Brain microvascular endothelial cell (primary cell): ENCODE measurements around the gene MBTPS1.

Experiments used
- DNase-seq: peaks from one replicate; pipeline ENCODE4 v3.0.0-alpha.2; 2020
- H3K27ac ChIP-seq: fragments of 250-450 bp; sonication (Bioruptor Pico); 2 replicates; pipeline ENCODE4 v1.5.1; 2020; ENCODE audit warnings: mild to moderate bottlenecking, moderate library complexity
- H3K27me3 ChIP-seq: fragments of 250-450 bp; sonication (Bioruptor Pico); replicated peaks from 2 replicates; pipeline ENCODE4 v1.5.1; 2020; ENCODE audit warnings: mild to moderate bottlenecking
- H3K36me3 ChIP-seq: fragments of 250-450 bp; sonication (Bioruptor Pico); replicated peaks from 2 replicates; pipeline ENCODE4 v1.5.1; 2020; ENCODE audit warnings: mild to moderate bottlenecking
- H3K4me3 ChIP-seq: 2 replicates; pipeline ENCODE4 v1.5.1; 2011; ENCODE audit warnings: low read depth, mild to moderate bottlenecking, control low read depth, low read length, moderate library complexity
- in situ Hi-C: cut with HindIII; loops from 2 replicates; pipeline ENCODE4 v1.10.0; 2017; ENCODE audit warnings: low sequenced_read_pairs, low pct_ligation_motif_present
- TF ChIP-seq, protein P1 (sequence below): IDR thresholded peaks from 2 replicates; pipeline ENCODE4 v1.5.1; 2011; ENCODE audit warnings: low read depth, mild to moderate bottlenecking, moderate library complexity, low read length, control low read depth, inconsistent platforms; ENCODE audit errors: missing control alignments

Gene MBTPS1

DNA sequence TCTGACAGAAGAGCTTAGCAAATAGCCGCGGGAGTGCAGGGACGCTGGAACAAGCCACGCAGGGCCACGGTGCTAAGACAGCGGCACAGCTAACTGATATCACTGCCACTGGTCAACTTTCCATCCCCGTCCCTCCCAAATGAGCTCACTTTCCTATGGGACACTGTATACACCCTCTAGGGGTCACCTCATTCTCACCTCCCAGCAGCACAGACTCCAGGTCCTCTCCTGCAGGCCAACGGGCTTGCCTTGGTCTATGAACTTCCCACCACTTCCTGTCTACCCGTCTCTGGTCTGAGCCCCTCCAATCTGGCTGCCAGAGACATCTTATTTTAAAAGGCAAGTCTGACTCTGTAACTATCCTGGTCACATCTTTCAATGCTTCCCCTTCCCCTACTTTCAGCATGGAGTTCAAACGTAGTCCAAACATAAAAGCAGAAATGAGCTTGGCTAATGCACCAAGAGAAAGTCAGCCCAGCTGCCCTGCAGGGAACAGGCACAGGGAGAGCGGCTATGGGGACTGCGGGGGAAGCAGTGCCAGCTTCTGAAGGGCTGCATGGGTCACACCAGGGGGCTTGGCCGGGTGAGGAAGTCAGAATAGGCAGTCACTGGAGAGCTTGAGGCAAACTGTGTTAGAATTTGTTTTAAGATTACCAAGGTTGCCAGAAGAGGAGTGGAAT lies 47.8 kb downstream of the MBTPS1 start:
- TF ChIP-seq, protein P1, sequence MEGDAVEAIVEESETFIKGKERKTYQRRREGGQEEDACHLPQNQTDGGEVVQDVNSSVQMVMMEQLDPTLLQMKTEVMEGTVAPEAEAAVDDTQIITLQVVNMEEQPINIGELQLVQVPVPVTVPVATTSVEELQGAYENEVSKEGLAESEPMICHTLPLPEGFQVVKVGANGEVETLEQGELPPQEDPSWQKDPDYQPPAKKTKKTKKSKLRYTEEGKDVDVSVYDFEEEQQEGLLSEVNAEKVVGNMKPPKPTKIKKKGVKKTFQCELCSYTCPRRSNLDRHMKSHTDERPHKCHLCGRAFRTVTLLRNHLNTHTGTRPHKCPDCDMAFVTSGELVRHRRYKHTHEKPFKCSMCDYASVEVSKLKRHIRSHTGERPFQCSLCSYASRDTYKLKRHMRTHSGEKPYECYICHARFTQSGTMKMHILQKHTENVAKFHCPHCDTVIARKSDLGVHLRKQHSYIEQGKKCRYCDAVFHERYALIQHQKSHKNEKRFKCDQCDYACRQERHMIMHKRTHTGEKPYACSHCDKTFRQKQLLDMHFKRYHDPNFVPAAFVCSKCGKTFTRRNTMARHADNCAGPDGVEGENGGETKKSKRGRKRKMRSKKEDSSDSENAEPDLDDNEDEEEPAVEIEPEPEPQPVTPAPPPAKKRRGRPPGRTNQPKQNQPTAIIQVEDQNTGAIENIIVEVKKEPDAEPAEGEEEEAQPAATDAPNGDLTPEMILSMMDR, result no peak
- no peak for DNase-seq
- H3K27me3 ChIP-seq, result no peaks in the 10 kb centered on the region
- H3K4me3 ChIP-seq, result no peak overlapping the region
- H3K36me3 ChIP-seq, result peaks cover 50% of the 10 kb centered on the region
- H3K27ac ChIP-seq, result no peak overlapping the region
- in situ Hi-C loops, result no loop called here

DNA sequence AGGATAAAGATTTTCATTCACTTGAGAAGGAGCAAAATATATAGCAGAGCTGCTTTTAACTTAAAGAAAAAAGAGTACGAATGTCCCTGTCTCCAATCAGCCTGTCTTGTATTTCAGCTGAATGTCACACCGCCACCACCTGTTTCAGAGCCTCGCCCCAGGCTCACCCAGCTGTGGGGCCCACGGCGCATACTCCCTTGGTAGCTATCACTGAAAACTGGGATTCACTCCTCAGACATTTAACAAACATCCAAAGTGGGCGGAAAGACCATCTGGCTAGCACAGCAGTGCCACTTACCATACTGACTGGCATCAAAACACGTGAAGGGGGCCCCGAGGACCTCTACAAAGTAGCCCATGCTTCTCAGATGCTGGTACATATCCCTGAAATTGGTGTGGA lies 48.7 kb downstream of the MBTPS1 start:
- H3K36me3 ChIP-seq, result peaks cover 48% of the 10 kb centered on the region
- DNase-seq, result no peak
- TF ChIP-seq, protein P1, result no peak
- in situ Hi-C loops, result no loop called here
- H3K27ac ChIP-seq, result no peak overlapping the region
- H3K27me3 ChIP-seq, result no peaks in the 10 kb centered on the region
- H3K4me3 ChIP-seq, result no peak overlapping the region

DNA sequence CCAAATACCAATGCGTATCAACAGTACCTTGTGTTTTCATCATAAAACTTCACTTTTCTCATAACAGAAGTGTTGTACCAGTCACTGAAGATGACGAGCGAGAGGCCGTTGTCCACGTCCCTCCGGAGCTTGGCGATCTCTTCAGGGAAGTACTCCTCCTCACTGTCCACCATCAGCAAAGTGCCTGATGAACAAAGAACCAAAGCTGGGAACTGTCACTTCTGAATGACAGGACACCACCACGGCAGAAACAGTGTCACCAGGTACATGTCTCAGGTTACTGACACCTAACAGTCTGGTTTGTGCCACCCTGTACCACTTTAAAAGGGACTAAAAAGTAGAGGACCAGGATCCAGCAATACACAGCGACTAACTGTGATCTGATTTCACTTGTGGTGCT lies 49.1 kb downstream of the MBTPS1 start:
- in situ Hi-C loops, result no loop called here
- Histone ChIP-seq H3K4me3 (no peak overlapping the region), H3K27me3 (no peaks in the 10 kb centered on the region), H3K27ac (no peak overlapping the region), H3K36me3 (peaks cover 46% of the 10 kb centered on the region)
- TF ChIP-seq, protein P1, result no peak
- no peak for DNase-seq

DNA sequence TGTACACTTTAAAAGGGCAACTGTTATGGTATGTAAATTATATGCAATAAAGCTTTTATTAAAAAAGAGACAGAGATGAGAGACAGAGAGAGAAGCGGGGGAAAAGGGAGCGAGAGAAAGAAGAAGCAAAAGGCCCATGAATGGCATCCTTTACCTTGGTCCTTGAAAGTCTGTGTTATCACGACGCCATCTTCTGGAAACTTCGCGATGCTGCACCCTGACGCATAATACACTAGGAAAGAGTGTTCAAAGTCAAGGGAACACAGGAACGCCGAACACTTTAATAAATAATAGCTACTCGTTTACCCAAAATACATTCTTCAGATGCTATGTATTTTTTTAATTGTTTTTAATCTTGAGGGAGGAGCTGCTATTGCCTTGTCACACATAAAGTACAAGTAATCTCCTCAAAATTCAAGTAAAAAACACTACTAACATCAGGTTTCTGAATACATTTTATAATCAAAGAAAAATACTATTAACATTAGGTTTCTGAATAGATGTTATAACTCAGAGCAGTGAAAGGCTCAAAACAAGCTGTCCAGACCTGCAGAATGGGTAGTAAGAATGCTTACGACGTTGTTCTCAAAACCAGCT lies 51.1 kb downstream of the MBTPS1 start:
- peak; percentile 61 for DNase-seq
- in situ Hi-C loops, result no loop called here

DNA sequence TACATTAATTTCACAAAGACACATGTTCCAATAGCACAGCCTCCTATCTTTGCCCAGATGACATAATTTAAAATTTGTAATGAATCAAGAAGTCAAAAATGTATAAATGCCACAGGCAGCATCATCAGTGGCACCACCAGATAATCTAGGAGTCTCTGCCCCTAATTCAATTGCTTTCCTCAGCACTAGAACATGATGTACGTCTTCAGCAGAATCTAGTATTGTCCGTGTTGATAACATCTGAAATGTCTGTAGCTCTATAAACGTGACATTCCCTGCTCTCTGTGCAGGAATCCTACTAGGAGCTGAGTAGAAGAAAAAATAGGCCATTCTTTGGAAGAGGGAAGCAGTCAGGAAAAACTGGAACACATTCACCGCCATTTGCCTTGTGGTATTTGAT lies 52.8 kb downstream of the MBTPS1 start:
- no peak for DNase-seq
- Histone ChIP-seq H3K27me3 (no peaks in the 10 kb centered on the region), H3K36me3 (peaks cover 60% of the 10 kb centered on the region), H3K27ac (no peak overlapping the region), H3K4me3 (no peak overlapping the region)
- TF ChIP-seq, protein P1, result no peak
- in situ Hi-C loops, result no loop called here

More for the DNA sequence above, 51.1 kb downstream of the MBTPS1 start:
- H3K27me3 ChIP-seq, result no peaks in the 10 kb centered on the region
- no peak overlapping the region for H3K27ac ChIP-seq
- peaks cover 57% of the 10 kb centered on the region for H3K36me3 ChIP-seq
- TF ChIP-seq, protein P1, result peak; percentile 86
- no peak overlapping the region for H3K4me3 ChIP-seq
